GM06990 (cell line): Measurements from ENCODE around the gene DPY19L1.
"Not testable (repeated sequence)": the region's sequence is repeated elsewhere in the genome, so short reads cannot be mapped to it uniquely, and the experiment has no call there.

Experiments
- DNase-seq: peaks from one replicate; pipeline ENCODE4 v3.0.0-alpha.2; 2011; ENCODE audit not compliant: insufficient read length; ENCODE audit errors: extremely low read depth
- H3K27me3 ChIP-seq: replicated peaks from 2 replicates; pipeline ENCODE4 v1.6.0; 2011; ENCODE audit warnings: low read length; ENCODE audit not compliant: control insufficient read depth, insufficient read depth
- H3K36me3 ChIP-seq: 2 replicates; pipeline ENCODE4 v1.5.1; 2011; ENCODE audit warnings: low read length; ENCODE audit not compliant: control insufficient read depth, insufficient read depth
- H3K4me3 ChIP-seq: replicated peaks from 2 replicates; pipeline ENCODE4 v1.5.1; 2011; ENCODE audit warnings: low read depth, mild to moderate bottlenecking, control low read depth, low read length
- CTCF ChIP-seq: IDR thresholded peaks from 2 replicates; pipeline ENCODE4 v1.5.1; 2011; ENCODE audit warnings: low read length, control low read depth, mild to moderate bottlenecking, inconsistent platforms; ENCODE audit not compliant: insufficient read depth, poor library complexity, severe bottlenecking

DPY19L1 gene

GRCh38 chr7:34984140-34984539, 53.1 kb downstream of the DPY19L1 start:
- not testable (repeated sequence) for H3K36me3 ChIP-seq, H3K4me3 ChIP-seq, DNase-seq, H3K27me3 ChIP-seq

- no peaks in the 10 kb centered on the region for H3K36me3 ChIP-seq
- DNase-seq: no peak
- no peak for TF ChIP-seq CTCF
- H3K27me3 ChIP-seq: no peaks in the 10 kb centered on the region
- no peak overlapping the region for H3K4me3 ChIP-seq
Observed at GRCh38 chr7:34982371-34983019, 54.8 kb downstream of the DPY19L1 start.

- H3K27me3 ChIP-seq, H3K4me3 ChIP-seq, DNase-seq, H3K36me3 ChIP-seq: not testable (repeated sequence)
Observed at GRCh38 chr7:34979124-34979523, 58.2 kb downstream of the DPY19L1 start.

GRCh38 chr7:34973400-34973760, 63.9 kb downstream of the DPY19L1 start:
- Histone ChIP-seq H3K27me3 (no peaks in the 10 kb centered on the region), H3K36me3 (no peaks in the 10 kb centered on the region), H3K4me3 (no peak overlapping the region)
- DNase-seq: no peak
- TF ChIP-seq CTCF: no peak

- not testable (repeated sequence) for H3K4me3 ChIP-seq, H3K36me3 ChIP-seq, H3K27me3 ChIP-seq, DNase-seq
Observed at GRCh38 chr7:34972739-34973399, 64.4 kb downstream of the DPY19L1 start.

- not testable (repeated sequence) for H3K36me3 ChIP-seq, H3K27me3 ChIP-seq, DNase-seq, H3K4me3 ChIP-seq
Observed at GRCh38 chr7:34967818-34968217, 69.5 kb downstream of the DPY19L1 start.

- H3K4me3 ChIP-seq, H3K27me3 ChIP-seq, DNase-seq, H3K36me3 ChIP-seq: not testable (repeated sequence)
Observed at GRCh38 chr7:34966504-34966903, 70.8 kb downstream of the DPY19L1 start.

GRCh38 chr7:34958021-34958420, 79.3 kb downstream of the DPY19L1 start:
- Histone ChIP-seq H3K4me3 (no peak overlapping the region), H3K36me3 (no peaks in the 10 kb centered on the region), H3K27me3 (no peaks in the 10 kb centered on the region)
- no peak for TF ChIP-seq CTCF
- DNase-seq: no peak
